NCI-H128 (cell line): ENCODE data around the gene KIF17.

Source experiments
- DNase-seq: peaks from one replicate; lab custom pipeline; 2025; ENCODE audit not compliant: unreplicated experiment; lab: John Stamatoyannopoulos, UW

The KIF17 gene

GRCh38 chr1:20717452-20718342, at the start of gene KIF17:
TSS of gene KIF17 (minus strand) at chr1:20718007. CDS start at chr1:20717706, 301 bp downstream.
- DNase-seq: peak; percentile 27

- no peak for DNase-seq
Measured at GRCh38 chr1:20767271-20767670, 49.5 kb upstream of the KIF17 start.

GRCh38 chr1:20763417-20763816, 45.6 kb upstream of the KIF17 start:
- no peak for DNase-seq

- DNase-seq: no peak
Measured at GRCh38 chr1:20760322-20760721, 42.5 kb upstream of the KIF17 start.

GRCh38 chr1:20753589-20753988, 35.8 kb upstream of the KIF17 start:
- no peak for DNase-seq

GRCh38 chr1:20751462-20751990, 33.7 kb upstream of the KIF17 start:
- DNase-seq: no peak

- no peak for DNase-seq
Measured at GRCh38 chr1:20742671-20743070, 24.9 kb upstream of the KIF17 start.

- DNase-seq: no peak
Measured at GRCh38 chr1:20740781-20741180, 23.0 kb upstream of the KIF17 start.

GRCh38 chr1:20739225-20739624, 21.4 kb upstream of the KIF17 start:
- DNase-seq: no peak

- no peak for DNase-seq
Measured at GRCh38 chr1:20735581-20736111, 17.8 kb upstream of the KIF17 start.

GRCh38 chr1:20733360-20733975, 15.7 kb upstream of the KIF17 start:
- DNase-seq: no peak

GRCh38 chr1:20732588-20733359, 15.0 kb upstream of the KIF17 start, which contains the start of gene SH2D5:
TSS of gene SH2D5 (minus strand) at chr1:20732703. CDS start at chr1:20728044, 4,659 bp downstream.
- DNase-seq: peak; percentile 45

GRCh38 chr1:20732071-20732587, 14.3 kb upstream of the KIF17 start:
- peak; percentile 55 for DNase-seq

- DNase-seq: no peak
Measured at GRCh38 chr1:20731057-20731991, 13.5 kb upstream of the KIF17 start.

GRCh38 chr1:20730690-20731056, 12.9 kb upstream of the KIF17 start:
- no peak for DNase-seq

GRCh38 chr1:20729990-20730689, 12.3 kb upstream of the KIF17 start:
- no peak for DNase-seq

GRCh38 chr1:20729155-20729931, 11.5 kb upstream of the KIF17 start:
- DNase-seq: no peak

GRCh38 chr1:20728371-20729154, 10.8 kb upstream of the KIF17 start:
- no peak for DNase-seq
